ENCODE results near the gene POU2AF3.
A peak's percentile ranks its signal among the peaks of the same experiment; 100 is the strongest.

Gene POU2AF3

DNA sequence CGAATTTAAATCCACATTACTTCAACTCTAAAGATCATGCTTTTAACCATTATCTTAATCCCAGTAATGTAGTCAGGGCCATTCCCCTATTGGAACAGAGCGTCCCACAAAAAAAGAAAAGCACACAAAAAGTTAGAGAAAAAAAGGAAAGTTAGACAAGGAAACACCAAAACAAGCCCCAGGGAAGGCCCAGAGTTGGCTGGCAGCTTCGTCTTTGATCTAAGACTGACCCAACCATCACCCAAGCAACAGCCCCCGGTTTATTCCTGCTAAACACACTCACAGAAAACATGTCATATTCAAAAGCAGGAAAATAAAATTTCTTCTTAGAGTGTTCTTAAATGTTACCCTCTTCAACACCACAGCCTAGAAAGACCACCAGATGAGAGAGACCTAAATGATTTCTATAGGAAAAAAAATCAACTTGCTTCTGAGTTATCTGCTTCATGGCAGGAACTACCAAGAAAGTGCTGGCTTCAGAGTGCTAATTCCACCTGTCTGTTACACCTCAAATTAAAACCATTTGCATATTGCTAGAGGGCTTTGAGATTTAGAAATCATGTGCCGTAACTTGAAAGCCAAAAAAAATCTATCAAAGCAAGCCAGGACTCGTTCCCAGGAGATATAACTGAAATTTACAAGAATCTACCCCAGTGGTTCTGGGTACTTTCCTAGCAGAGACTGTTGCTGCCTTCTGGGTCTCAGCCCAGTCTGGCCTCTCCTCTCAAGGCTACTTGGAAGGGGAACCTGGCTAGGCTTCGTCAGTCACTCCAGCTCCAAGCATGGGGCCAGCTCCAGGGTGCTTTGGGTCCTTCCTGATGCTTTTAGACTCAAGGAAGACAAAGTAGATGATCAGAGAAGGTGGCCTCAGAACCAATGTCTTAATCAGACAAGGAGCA is 31.2 kb downstream of the POU2AF3 start:
- no peak for DNase-seq

- no peak for DNase-seq
Measured at GRCh38 chr11:111330234-111330893, 32.0 kb downstream of the POU2AF3 start.

- no peak for DNase-seq
Measured at GRCh38 chr11:111331711-111332479, 33.5 kb downstream of the POU2AF3 start.

GRCh38 chr11:111334532-111335502 is 36.5 kb downstream of the POU2AF3 start:
- no peak for DNase-seq

DNA sequence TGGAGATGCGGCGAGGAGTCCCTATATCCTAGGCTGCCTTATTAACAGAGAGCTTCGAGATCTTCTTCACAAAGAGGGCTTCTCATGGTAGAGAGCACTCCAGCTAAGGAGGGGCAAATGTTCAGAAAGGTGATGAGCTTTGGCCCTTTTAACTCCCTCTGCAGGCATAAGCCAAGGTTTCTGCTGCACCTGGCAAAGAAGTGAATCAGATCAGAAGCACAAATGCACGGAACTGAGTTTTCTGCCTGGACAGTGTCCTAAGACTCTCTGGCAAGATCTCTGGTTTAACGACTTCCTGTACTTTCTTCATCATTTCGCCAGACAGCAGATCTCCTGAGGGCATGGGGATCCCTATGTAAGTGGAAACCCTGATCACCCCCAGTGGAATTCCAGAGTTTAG is 37.2 kb downstream of the POU2AF3 start:
- DNase-seq, result no peak

- DNase-seq, result no peak
Measured at GRCh38 chr11:111336062-111336461, 37.7 kb downstream of the POU2AF3 start.

DNA sequence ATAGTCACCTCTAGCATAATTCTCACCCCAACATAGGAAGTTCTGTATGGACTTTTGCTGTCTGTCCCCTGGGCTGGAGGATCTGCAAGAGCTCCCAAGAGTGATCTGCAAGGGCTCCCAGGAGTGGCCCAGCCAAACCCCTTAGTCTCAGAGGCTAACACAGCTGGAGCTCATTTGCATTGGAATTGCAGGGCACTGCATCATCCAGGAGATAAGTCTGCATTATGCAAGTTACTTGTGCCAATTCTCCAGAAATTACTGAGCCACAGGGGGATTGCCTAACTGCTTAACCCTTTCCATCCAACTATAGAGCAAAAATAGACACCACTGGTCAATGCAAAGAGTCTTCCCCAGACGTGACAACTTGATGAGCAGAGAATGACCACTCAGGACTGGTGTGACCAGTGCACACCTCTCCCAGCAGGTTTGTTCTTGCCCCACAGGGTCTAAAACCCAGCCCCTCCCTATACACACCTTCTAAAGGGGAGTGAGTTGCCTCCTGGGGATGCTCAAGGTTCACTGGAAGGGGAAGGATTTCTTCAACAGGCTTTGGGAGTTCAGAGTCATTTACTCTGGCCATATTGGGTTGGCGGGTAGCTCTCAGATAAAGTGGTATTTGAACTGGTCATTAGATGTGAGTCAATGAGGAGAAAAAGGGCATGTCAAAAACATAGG is 38.4 kb downstream of the POU2AF3 start:
- peak; percentile 4 for DNase-seq

- no peak for DNase-seq
Measured at GRCh38 chr11:111339758-111340388, 41.5 kb downstream of the POU2AF3 start.

DNA sequence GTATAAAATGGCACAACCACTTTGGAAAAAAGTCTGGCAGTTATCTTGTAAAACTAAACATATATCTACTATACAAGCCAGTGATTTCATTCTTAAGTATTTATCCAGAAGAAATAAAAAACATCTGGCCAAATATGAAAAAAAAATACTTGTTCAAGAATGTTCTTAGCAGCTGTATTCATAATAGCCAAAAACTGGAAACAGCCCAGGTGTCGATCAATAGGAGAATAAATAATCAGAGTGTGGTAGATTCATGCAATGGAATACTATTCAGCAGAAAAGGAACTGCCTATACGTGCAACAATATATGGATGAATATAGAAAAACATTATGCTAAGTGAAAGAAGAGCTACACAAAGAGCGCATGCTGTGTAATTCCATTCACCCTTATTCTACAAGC is 44.0 kb downstream of the POU2AF3 start:
- DNase-seq, result no peak

- DNase-seq, result peak; percentile 78
Measured at GRCh38 chr11:111344032-111344431, 45.7 kb downstream of the POU2AF3 start.

- no peak for DNase-seq
Measured at GRCh38 chr11:111347002-111347722, 48.8 kb downstream of the POU2AF3 start.

GRCh38 chr11:111347723-111348115 is 49.4 kb downstream of the POU2AF3 start:
- DNase-seq, result peak; percentile 3

DNA sequence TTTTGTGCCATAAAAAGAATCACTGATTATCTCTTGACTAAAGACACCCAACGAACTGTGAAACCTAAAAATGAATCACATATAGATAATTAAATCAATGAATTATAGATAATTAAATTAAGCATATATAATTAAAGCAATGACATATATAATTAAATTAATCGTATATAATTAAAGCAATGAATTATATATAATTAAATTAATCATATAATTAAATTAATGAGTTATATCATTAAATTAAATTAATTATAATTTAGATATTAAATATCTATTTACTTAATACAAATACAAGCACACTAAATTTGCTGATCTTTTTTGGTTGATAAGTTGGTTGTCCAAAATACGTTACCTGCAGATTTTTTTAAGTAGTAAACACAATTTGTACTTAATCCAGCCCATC is 49.8 kb downstream of the POU2AF3 start:
- DNase-seq, result no peak

DNA sequence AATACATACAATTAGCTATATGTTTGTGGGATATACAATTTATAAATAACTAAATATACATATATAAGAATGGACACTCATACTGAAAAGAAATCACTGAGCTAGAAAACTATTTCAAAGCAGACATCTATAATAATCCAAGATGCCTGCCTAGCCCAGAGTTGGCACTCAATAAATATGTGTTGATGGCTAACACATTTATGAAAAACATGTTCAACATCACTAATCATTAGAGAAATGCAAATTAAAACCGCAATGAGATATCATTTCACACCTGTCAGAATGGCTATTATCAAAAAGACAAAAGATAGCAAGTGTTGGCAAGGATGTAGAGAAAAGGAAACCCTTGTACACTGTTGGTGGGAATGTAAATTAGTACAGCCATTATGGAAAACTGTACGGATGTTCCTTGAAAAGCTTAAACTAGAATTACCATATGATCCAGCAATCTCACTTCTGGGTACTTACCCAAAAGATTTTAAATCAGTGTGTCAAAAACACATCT is 50.9 kb downstream of the POU2AF3 start:
- DNase-seq, result no peak

- DNase-seq, result no peak
Measured at GRCh38 chr11:111350811-111351210, 52.5 kb downstream of the POU2AF3 start.

- DNase-seq, result no peak
Measured at GRCh38 chr11:111351374-111352055, 53.2 kb downstream of the POU2AF3 start.

GRCh38 chr11:111352231-111352746 is 53.9 kb downstream of the POU2AF3 start:
- DNase-seq, result no peak

DNA sequence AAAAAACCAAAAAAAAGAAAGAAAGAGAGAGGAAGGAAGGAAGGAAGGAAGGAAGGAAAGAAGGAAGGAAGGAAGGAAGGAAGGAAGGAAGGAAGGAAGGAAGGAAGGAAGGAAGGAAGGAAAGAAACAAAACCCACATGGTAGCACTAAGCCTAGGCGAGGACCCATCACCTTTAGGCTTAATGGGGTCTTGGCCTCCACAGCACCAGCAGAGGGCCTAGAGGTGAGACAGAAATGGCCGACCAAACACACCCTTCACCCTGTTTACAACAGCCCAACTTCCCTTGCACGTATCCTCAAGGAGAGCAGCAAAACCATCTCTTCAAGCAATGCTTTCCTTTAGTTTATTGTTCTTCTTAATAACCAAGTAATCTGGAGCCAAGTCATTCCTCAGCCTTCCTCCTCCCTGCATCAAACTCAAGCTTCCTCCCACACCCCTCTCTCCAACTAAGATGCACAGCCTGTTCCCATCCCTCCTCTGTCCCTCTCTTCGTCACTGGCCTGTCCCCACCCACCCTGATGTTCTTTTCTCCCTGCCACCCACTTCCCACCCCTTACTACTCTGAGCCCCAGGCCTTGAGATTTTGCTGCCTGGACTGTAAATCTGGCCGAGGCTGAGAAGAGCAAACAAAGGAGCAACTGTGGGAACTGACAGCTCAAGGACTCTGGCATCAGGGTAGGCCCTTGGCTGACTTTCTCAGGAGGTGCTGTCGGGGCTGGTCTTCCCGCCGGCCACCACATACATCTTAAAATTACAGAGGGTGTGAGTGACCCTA is 54.8 kb downstream of the POU2AF3 start:
- no peak for DNase-seq
